OCI-LY7 (cell line): Measurements from ENCODE around the gene PPAT. TPM values are rescaled to one million over a fixed set of nuclear protein-coding genes. Genes with fewer than 3 reads are reported as not detected.
A peak's percentile ranks its signal among the peaks of the same experiment; 100 is the strongest.

Source experiments
- BruUV-seq: library from RNA; stranded (reverse); fragments of 400-500 nt; replicated peaks from 2 replicates; lab custom pipeline; 2021; lab: Mats Ljungman, UMichigan
- CTCF ChIA-PET: fragments of 300-600 bp; sonication (Branson Sonifier 250); formaldehyde crosslinking; loops from one replicate; lab custom pipeline; 2022; ENCODE audit warnings: antibody characterized with exemption; ENCODE audit not compliant: unreplicated experiment; lab: Charles Lee
- POLR2A ChIA-PET: fragments of 300-600 bp; sonication (Branson Sonifier 250); formaldehyde crosslinking; loops from one replicate; lab custom pipeline; 2022; ENCODE audit warnings: antibody characterized with exemption; lab: Charles Lee
- DNase-seq: peaks from one replicate; pipeline ENCODE4 v3.0.0-alpha.2; 2015; ENCODE audit warnings: low spot score
- H2AFZ ChIP-seq: fragments of 200-600 bp; sonication (generic), shearing (Covaris generic); 2 replicates; pipeline ENCODE4 v1.6.1; 2014; ENCODE audit warnings: mild to moderate bottlenecking, antibody characterized with exemption, low read length, moderate library complexity
- H3K27ac ChIP-seq: fragments of 200-600 bp; sonication (generic); 2 replicates; pipeline ENCODE4 v1.5.1; 2014; ENCODE audit warnings: mixed run types, low read depth, mild to moderate bottlenecking, moderate library complexity, low read length, inconsistent platforms; ENCODE audit not compliant: poor library complexity, severe bottlenecking
- H3K36me3 ChIP-seq: fragments of 200-600 bp; sonication (generic); 2 replicates; pipeline ENCODE4 v1.6.1; 2014; ENCODE audit warnings: mild to moderate bottlenecking, antibody characterized with exemption, low read length, moderate library complexity, mixed read lengths; ENCODE audit not compliant: insufficient read depth
- H3K4me1 ChIP-seq: fragments of 200-600 bp; sonication (generic); 2 replicates; pipeline ENCODE4 v1.5.1; 2014; ENCODE audit warnings: mild to moderate bottlenecking, low read length; ENCODE audit not compliant: insufficient read depth, poor library complexity, severe bottlenecking
- H3K4me2 ChIP-seq: fragments of 200-600 bp; sonication (generic); 2 replicates; pipeline ENCODE4 v1.6.1; 2014; ENCODE audit warnings: mild to moderate bottlenecking, low read length
- H3K4me3 ChIP-seq: fragments of 200-600 bp; sonication (generic); 2 replicates; pipeline ENCODE4 v1.5.1; 2014; ENCODE audit warnings: mild to moderate bottlenecking, low read depth, low read length; ENCODE audit not compliant: poor library complexity, severe bottlenecking
- H3K79me2 ChIP-seq: fragments of 200-600 bp; sonication (generic); 2 replicates; pipeline ENCODE4 v1.6.1; 2016; ENCODE audit warnings: low read depth, mild to moderate bottlenecking, low read length, moderate library complexity, mixed read lengths; ENCODE audit not compliant: insufficient read depth
- H3K9me2 ChIP-seq: fragments of 200-600 bp; sonication (generic); 2 replicates; pipeline ENCODE4 v1.6.1; 2016; ENCODE audit warnings: mild to moderate bottlenecking, low read length, mixed read lengths; ENCODE audit not compliant: insufficient read depth
- H3K9me3 ChIP-seq: fragments of 200-600 bp; sonication (generic); 2 replicates; pipeline ENCODE4 v1.6.1; 2014; ENCODE audit warnings: mild to moderate bottlenecking, mixed run types, low read length, mixed read lengths
- H4K20me1 ChIP-seq: fragments of 200-600 bp; sonication (generic); 2 replicates; pipeline ENCODE4 v1.6.1; 2014; ENCODE audit warnings: mild to moderate bottlenecking, antibody characterized with exemption, low read length, moderate library complexity, mixed read lengths; ENCODE audit not compliant: insufficient read depth
- CTCF ChIP-seq: fragments of 200-600 bp; sonication (generic); conservative IDR thresholded peaks from 2 replicates; pipeline ENCODE4 v1.5.1; 2014; ENCODE audit warnings: mild to moderate bottlenecking, antibody characterized with exemption, low read length, moderate library complexity, mixed read lengths
- EZH2phosphoT487 ChIP-seq: fragments of 200-600 bp; sonication (generic); IDR thresholded peaks from 2 replicates; pipeline ENCODE4 v1.6.1; 2018; ENCODE audit warnings: low read depth, borderline replicate concordance, mild to moderate bottlenecking, mixed run types, antibody characterized with exemption, low read length, moderate library complexity, mixed read lengths
- intact Hi-C: fragments of 100-400 bp; cut with micrococcal nuclease; formaldehyde crosslinking; loops from one replicate; pipeline ENCODE4 v1.10.0; 2022; ENCODE audit not compliant: unreplicated experiment
- total RNA-seq, 2 experiments: library from RNA; depleted of rRNA in 1 of 2; stranded (reverse); fragments of >200 nt in 1 of 2; shearing (Covaris generic) in 1 of 2; gene quantifications; 2 replicates each; pipeline ENCODE4 v1.2.3, GENCODE V29; 2014 to 2022

Gene PPAT
- total RNA-seq, 2 experiments from 2014 or later: 35.8 to 54.3 TPM

- peaks cover 41% of the 10 kb centered on the region for H3K4me1 ChIP-seq
- intact Hi-C loops: loop anchor here (5.0 to 10.0 kb wide), 2 partner anchors 539 to 1044 kb away; partner anchors contain the start of genes NOA1, POLR2B and TMEM165
- ChIA-PET POLR2A (interaction anchor here (1.2 to 5.7 kb wide), 4 partner anchors 17 to 52 kb away, joined by 4 to 38 read pairs (median 6); partner anchors contain the start of genes AASDH and SRP72), CTCF (no interaction called here)
- peaks cover 45% of the 10 kb centered on the region for H4K20me1 ChIP-seq
- H3K4me3 ChIP-seq: peak overlapping the region; percentile 98
- no peaks in the 10 kb centered on the region for H3K9me2 ChIP-seq
- H3K9me3 ChIP-seq: no peaks in the 10 kb centered on the region
- no TSS peak for BruUV-seq
- H3K36me3 ChIP-seq: peaks cover 61% of the 10 kb centered on the region
- no peak overlapping the region for H2AFZ ChIP-seq
- peaks cover 91% of the 10 kb centered on the region for H3K79me2 ChIP-seq
- no peak for TF ChIP-seq EZH2phosphoT487
- TF ChIP-seq CTCF: no peak
- peak overlapping the region; percentile 76 for H3K4me2 ChIP-seq
- no peak for DNase-seq
- no peak overlapping the region for H3K27ac ChIP-seq
These were observed 3.4 kb upstream of the PPAT start for GRCh38 chr4:56438766-56439165.

GRCh38 chr4:56434599-56435139 lies 746 bp downstream of the PPAT start:
- Histone ChIP-seq H3K9me3 (no peaks in the 10 kb centered on the region), H3K27ac (peak overlapping the region; percentile 76), H2AFZ (no peak overlapping the region), H4K20me1 (peaks cover 49% of the 10 kb centered on the region), H3K4me2 (peak overlapping the region; percentile 67), H3K36me3 (peaks cover 46% of the 10 kb centered on the region), H3K4me3 (peak overlapping the region; percentile 98), H3K4me1 (peaks cover 36% of the 10 kb centered on the region), H3K9me2 (no peaks in the 10 kb centered on the region), H3K79me2 (peaks cover 91% of the 10 kb centered on the region)
- ChIA-PET CTCF (interaction anchor here (0.6 to 1.4 kb wide), 2 partner anchors 47 to 481 kb away, joined by 3 to 6 read pairs; partner anchors contain the start of gene AASDH), POLR2A (interaction anchor here (0.8 to 5.7 kb wide), 14 partner anchors 10 to 543 kb away, joined by 3 to 52 read pairs (median 4); partner anchors contain the start of genes AASDH, NOA1 and SRP72)
- TF ChIP-seq EZH2phosphoT487 (no peak), CTCF (no peak)
- BruUV-seq: no TSS peak
- intact Hi-C loops: loop anchor here (1.0 to 10.0 kb wide), 6 partner anchors 47 to 1040 kb away; partner anchors contain the start of genes AASDH, NOA1, POLR2B and TMEM165
- peak; percentile 72 for DNase-seq
